K562 (cell line): ENCODE data around the gene DYSF.

Experiments
- HCFC1 ChIP-seq: IDR thresholded peaks from 2 replicates; pipeline ENCODE4 v1.6.1; 2012; ENCODE audit warnings: low read depth, low read length, improper control_type of control experiment
- NRF1 ChIP-seq, 2 experiments: fragments of 450-650 bp; IDR thresholded peaks in 1 of 2; conservative IDR thresholded peaks in 1 of 2; 2 replicates each; pipeline ENCODE4 v1.6.1; 2014; ENCODE audit warnings: mild to moderate bottlenecking in 2 of 2

- TF ChIP-seq NRF1 (conservative IDR thresholded peaks at IDR 0.05 in 1 of 2, IDR thresholded peaks at IDR 0.05 in 1 of 2) (no peak), HCFC1 (no peak)
Measured at GRCh38 chr2:71669628-71670429, 216.5 kb downstream of the DYSF start.
